WTC11 (cell line): ENCODE data around the gene NRN1L. TPM values are rescaled to one million over a fixed set of nuclear protein-coding genes. Genes with fewer than 3 reads are reported as not detected.

Experiments
- ATF1 ChIP-seq: sonication (generic); formaldehyde crosslinking; IDR thresholded peaks from 2 replicates; pipeline ENCODE4 v1.8.1; 2023; ENCODE audit warnings: mild to moderate bottlenecking, moderate library complexity, missing genetic modification reagents
- CBFB ChIP-seq: sonication (generic); formaldehyde crosslinking; IDR thresholded peaks from 2 replicates; pipeline ENCODE4 v1.8.1; 2022; ENCODE audit warnings: mild to moderate bottlenecking, low read depth, missing genetic modification reagents
- ELF4 ChIP-seq: sonication (generic); formaldehyde crosslinking; IDR thresholded peaks from 2 replicates; pipeline ENCODE4 v1.8.1; 2022; ENCODE audit warnings: low read depth, mild to moderate bottlenecking, moderate library complexity, missing genetic modification reagents
- ETV6 ChIP-seq: sonication (generic); formaldehyde crosslinking; IDR thresholded peaks from 2 replicates; pipeline ENCODE4 v1.8.1; 2022; ENCODE audit warnings: mild to moderate bottlenecking, missing genetic modification reagents
- FOXK1 ChIP-seq: sonication (generic); formaldehyde crosslinking; IDR thresholded peaks from 2 replicates; pipeline ENCODE4 v1.8.0; 2022; ENCODE audit warnings: mild to moderate bottlenecking, moderate library complexity, missing genetic modification reagents
- GRHL2 ChIP-seq: fragments of 250-450 bp; sonication (Bioruptor Pico); IDR thresholded peaks from 2 replicates; pipeline ENCODE4 v1.8.0; 2022; ENCODE audit warnings: mild to moderate bottlenecking, moderate library complexity; ENCODE audit not compliant: insufficient replicate concordance, severe bottlenecking
- GTF2I ChIP-seq: fragments of 250-450 bp; sonication (Bioruptor Pico); conservative IDR thresholded peaks from 2 replicates; pipeline ENCODE4 v1.4.0; 2021; ENCODE audit warnings: mild to moderate bottlenecking
- NFATC4 ChIP-seq: fragments of 250-450 bp; sonication (Bioruptor Pico); IDR thresholded peaks from 2 replicates; pipeline ENCODE4 v1.9.0; 2021; ENCODE audit warnings: mild to moderate bottlenecking
- NR1H2 ChIP-seq: sonication (generic); formaldehyde crosslinking; IDR thresholded peaks from 2 replicates; pipeline ENCODE4 v1.9.0; 2021; ENCODE audit warnings: mild to moderate bottlenecking, moderate library complexity, missing genetic modification reagents
- NR2C2 ChIP-seq: sonication (generic); formaldehyde crosslinking; IDR thresholded peaks from 2 replicates; pipeline ENCODE4 v1.8.0; 2022; ENCODE audit warnings: mild to moderate bottlenecking, missing genetic modification reagents
- PRRX2 ChIP-seq: fragments of 250-450 bp; sonication (Bioruptor Pico); IDR thresholded peaks from 2 replicates; pipeline ENCODE4 v1.8.0; 2021; ENCODE audit warnings: mild to moderate bottlenecking
- RELA ChIP-seq: sonication (generic); formaldehyde crosslinking; IDR thresholded peaks from 2 replicates; pipeline ENCODE4 v1.8.1; 2022; ENCODE audit warnings: missing genetic modification reagents, mild to moderate bottlenecking, borderline replicate concordance
- RORB ChIP-seq: fragments of 250-450 bp; sonication (Bioruptor Pico); IDR thresholded peaks from 2 replicates; pipeline ENCODE4 v1.9.0; 2021; ENCODE audit warnings: mild to moderate bottlenecking
- SMAD4 ChIP-seq: sonication (generic); formaldehyde crosslinking; IDR thresholded peaks from 2 replicates; pipeline ENCODE4 v1.8.0; 2022; ENCODE audit warnings: mild to moderate bottlenecking, missing genetic modification reagents
- SOX15 ChIP-seq: fragments of 250-450 bp; sonication (Bioruptor Pico); IDR thresholded peaks from 2 replicates; pipeline ENCODE4 v1.9.0; 2021; ENCODE audit warnings: mild to moderate bottlenecking
- TEAD4 ChIP-seq: sonication (generic); formaldehyde crosslinking; IDR thresholded peaks from 2 replicates; pipeline ENCODE4 v1.8.0; 2022; ENCODE audit warnings: mild to moderate bottlenecking, missing genetic modification reagents
- TP53 ChIP-seq: sonication (generic); formaldehyde crosslinking; IDR thresholded peaks from 2 replicates; pipeline ENCODE4 v1.8.1; 2023; ENCODE audit warnings: mild to moderate bottlenecking, missing genetic modification reagents
- ZNF396 ChIP-seq: fragments of 250-450 bp; sonication (Bioruptor Pico); IDR thresholded peaks from 2 replicates; pipeline ENCODE4 v1.8.0; 2021; ENCODE audit warnings: mild to moderate bottlenecking, moderate library complexity, borderline replicate concordance
- ZNF416 ChIP-seq: fragments of 250-450 bp; sonication (Bioruptor Pico); IDR thresholded peaks from 2 replicates; pipeline ENCODE4 v1.9.0; 2021; ENCODE audit warnings: mild to moderate bottlenecking, inconsistent platforms
- total RNA-seq: library from RNA; stranded (reverse); gene quantifications from 3 replicates; pipeline ENCODE4 v1.2.3, GENCODE V29; 2021
- TF ChIP-seq, protein P1 (sequence below): sonication (generic); formaldehyde crosslinking; conservative IDR thresholded peaks from 2 replicates; pipeline ENCODE4 v1.8.1; 2023; ENCODE audit warnings: mild to moderate bottlenecking, low read depth, missing genetic modification reagents, moderate library complexity
- TF ChIP-seq, protein P2 (sequence below): fragments of 250-450 bp; sonication (Bioruptor Pico); IDR thresholded peaks from 2 replicates; pipeline ENCODE4 v1.9.0; 2021; ENCODE audit warnings: mild to moderate bottlenecking, borderline replicate concordance
- TF ChIP-seq, protein P3 (sequence below): fragments of 250-450 bp; sonication (Bioruptor Pico); conservative IDR thresholded peaks from 2 replicates; pipeline ENCODE4 v1.9.0; 2021; ENCODE audit warnings: mild to moderate bottlenecking
- TF ChIP-seq, protein P4 (sequence below): sonication (generic); formaldehyde crosslinking; IDR thresholded peaks from 2 replicates; pipeline ENCODE4 v1.8.0; 2022; ENCODE audit warnings: mild to moderate bottlenecking, missing genetic modification reagents
- TF ChIP-seq, protein P5 (sequence below): sonication (generic); formaldehyde crosslinking; IDR thresholded peaks from 2 replicates; pipeline ENCODE4 v1.8.1; 2023; ENCODE audit warnings: mild to moderate bottlenecking, missing genetic modification reagents, moderate library complexity
- TF ChIP-seq, protein P6 (sequence below): sonication (generic); formaldehyde crosslinking; IDR thresholded peaks from 2 replicates; pipeline ENCODE4 v1.8.0; 2023; ENCODE audit warnings: missing genetic modification reagents
- TF ChIP-seq, protein P7 (sequence below): sonication (generic); formaldehyde crosslinking; IDR thresholded peaks from 2 replicates; pipeline ENCODE4 v1.8.0; 2022; ENCODE audit warnings: mild to moderate bottlenecking, missing genetic modification reagents

The NRN1L gene
- total RNA-seq, 1 experiment from 2014 or later: 12.4 TPM

DNA sequence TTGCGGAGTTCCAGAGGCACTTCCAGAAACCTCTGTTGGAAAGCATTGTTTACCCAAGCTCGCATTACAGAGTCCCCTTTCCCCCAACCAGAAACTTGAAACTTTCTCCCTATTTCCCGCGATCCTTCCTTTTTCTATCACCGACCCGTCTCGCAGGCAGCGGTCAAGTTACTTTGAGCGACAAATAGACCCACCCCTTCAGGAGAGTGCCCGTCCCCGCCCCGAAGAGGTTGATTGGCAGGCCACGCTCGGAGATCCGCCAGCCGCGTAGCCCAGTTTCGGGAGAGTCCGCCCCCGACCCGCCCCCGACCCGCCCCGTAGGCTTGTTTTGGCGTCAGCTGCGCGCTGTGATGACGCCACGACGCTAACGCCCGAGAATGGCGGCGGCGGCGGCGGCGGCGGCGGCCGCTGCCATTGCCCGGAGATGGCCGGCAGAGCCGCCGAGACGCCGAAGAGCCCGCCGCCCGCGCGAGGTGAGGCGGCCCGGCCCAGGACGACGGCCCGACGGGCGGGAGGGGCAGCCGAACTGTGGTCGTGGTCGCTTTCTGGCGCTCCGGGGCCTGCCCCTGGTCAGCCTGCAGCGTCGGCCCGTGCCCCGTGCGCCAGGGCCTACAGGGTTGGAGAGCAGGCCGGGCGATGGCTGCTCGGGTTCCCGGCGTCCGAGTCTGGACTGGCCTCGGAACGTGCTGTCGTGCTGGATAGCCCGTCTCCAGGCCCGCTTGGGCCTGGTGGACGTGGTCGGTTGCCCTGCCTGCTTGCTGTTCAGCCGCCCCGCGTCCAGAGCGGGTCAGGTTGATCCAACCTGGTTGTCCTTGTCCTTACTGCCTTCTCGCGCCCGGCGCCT lies 8.4 kb downstream of the NRN1L start, which contains the start of gene PSKH1 (continued):
- TF ChIP-seq, protein P1, sequence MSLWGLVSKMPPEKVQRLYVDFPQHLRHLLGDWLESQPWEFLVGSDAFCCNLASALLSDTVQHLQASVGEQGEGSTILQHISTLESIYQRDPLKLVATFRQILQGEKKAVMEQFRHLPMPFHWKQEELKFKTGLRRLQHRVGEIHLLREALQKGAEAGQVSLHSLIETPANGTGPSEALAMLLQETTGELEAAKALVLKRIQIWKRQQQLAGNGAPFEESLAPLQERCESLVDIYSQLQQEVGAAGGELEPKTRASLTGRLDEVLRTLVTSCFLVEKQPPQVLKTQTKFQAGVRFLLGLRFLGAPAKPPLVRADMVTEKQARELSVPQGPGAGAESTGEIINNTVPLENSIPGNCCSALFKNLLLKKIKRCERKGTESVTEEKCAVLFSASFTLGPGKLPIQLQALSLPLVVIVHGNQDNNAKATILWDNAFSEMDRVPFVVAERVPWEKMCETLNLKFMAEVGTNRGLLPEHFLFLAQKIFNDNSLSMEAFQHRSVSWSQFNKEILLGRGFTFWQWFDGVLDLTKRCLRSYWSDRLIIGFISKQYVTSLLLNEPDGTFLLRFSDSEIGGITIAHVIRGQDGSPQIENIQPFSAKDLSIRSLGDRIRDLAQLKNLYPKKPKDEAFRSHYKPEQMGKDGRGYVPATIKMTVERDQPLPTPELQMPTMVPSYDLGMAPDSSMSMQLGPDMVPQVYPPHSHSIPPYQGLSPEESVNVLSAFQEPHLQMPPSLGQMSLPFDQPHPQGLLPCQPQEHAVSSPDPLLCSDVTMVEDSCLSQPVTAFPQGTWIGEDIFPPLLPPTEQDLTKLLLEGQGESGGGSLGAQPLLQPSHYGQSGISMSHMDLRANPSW (CRISPR knock-in tag): no peak
- TF ChIP-seq TP53 (CRISPR knock-in tag) (no peak), PRRX2 (CRISPR knock-in tag) (no peak), ZNF416 (CRISPR knock-in tag) (peak; percentile 60; the same call in 1 of the 2 replicates), SMAD4 (no peak), NR1H2 (CRISPR knock-in tag) (no peak), RORB (CRISPR knock-in tag) (no peak), RELA (CRISPR knock-in tag) (no peak), TEAD4 (CRISPR knock-in tag) (no peak), SOX15 (no peak), GTF2I (CRISPR knock-in tag) (no peak), ELF4 (CRISPR knock-in tag) (no peak), ZNF396 (CRISPR knock-in tag) (no peak), CBFB (CRISPR knock-in tag) (no peak), ATF1 (CRISPR knock-in tag) (no peak), NFATC4 (no peak), GRHL2 (CRISPR knock-in tag) (no peak), NR2C2 (CRISPR knock-in tag) (no peak), FOXK1 (CRISPR knock-in tag) (peak; percentile 51), ETV6 (peak; percentile 70; the same call in 1 of the 2 replicates)
- TF ChIP-seq, protein P2, sequence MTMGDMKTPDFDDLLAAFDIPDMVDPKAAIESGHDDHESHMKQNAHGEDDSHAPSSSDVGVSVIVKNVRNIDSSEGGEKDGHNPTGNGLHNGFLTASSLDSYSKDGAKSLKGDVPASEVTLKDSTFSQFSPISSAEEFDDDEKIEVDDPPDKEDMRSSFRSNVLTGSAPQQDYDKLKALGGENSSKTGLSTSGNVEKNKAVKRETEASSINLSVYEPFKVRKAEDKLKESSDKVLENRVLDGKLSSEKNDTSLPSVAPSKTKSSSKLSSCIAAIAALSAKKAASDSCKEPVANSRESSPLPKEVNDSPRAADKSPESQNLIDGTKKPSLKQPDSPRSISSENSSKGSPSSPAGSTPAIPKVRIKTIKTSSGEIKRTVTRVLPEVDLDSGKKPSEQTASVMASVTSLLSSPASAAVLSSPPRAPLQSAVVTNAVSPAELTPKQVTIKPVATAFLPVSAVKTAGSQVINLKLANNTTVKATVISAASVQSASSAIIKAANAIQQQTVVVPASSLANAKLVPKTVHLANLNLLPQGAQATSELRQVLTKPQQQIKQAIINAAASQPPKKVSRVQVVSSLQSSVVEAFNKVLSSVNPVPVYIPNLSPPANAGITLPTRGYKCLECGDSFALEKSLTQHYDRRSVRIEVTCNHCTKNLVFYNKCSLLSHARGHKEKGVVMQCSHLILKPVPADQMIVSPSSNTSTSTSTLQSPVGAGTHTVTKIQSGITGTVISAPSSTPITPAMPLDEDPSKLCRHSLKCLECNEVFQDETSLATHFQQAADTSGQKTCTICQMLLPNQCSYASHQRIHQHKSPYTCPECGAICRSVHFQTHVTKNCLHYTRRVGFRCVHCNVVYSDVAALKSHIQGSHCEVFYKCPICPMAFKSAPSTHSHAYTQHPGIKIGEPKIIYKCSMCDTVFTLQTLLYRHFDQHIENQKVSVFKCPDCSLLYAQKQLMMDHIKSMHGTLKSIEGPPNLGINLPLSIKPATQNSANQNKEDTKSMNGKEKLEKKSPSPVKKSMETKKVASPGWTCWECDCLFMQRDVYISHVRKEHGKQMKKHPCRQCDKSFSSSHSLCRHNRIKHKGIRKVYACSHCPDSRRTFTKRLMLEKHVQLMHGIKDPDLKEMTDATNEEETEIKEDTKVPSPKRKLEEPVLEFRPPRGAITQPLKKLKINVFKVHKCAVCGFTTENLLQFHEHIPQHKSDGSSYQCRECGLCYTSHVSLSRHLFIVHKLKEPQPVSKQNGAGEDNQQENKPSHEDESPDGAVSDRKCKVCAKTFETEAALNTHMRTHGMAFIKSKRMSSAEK: no peak
- TF ChIP-seq, protein P3, sequence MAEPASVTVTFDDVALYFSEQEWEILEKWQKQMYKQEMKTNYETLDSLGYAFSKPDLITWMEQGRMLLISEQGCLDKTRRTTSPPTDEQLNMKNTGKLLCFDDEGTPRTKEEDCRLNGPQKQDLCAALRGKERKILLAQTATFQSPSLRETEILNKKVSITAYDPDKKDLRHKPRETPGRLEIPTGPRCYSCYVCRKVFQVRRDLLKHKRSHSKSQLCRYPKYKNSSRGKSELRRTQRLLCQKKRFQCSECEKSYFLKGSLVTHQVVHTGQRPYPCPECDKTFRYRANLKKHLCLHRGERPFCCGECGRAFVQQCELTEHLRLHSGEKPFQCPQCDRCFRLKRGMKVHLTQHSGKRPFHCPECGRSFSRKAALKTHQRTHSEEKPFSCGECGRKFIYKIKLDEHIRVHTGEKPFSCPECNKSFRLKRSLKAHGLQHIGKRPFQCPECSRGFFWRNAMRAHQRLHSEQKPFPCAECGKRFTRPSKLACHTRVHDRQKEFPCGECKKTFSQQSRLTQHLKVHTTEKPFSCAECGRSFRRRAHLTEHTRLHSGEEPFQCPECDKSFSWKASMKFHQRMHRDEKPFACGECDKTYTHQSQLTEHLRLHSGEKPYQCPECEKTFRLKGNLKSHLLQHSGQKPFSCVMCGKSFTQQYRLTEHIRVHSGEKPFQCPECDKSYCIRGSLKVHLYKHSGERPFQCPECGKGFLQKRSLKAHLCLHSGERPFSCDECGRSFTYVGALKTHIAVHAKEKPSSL (CRISPR knock-in tag): no peak
- TF ChIP-seq, protein P4, sequence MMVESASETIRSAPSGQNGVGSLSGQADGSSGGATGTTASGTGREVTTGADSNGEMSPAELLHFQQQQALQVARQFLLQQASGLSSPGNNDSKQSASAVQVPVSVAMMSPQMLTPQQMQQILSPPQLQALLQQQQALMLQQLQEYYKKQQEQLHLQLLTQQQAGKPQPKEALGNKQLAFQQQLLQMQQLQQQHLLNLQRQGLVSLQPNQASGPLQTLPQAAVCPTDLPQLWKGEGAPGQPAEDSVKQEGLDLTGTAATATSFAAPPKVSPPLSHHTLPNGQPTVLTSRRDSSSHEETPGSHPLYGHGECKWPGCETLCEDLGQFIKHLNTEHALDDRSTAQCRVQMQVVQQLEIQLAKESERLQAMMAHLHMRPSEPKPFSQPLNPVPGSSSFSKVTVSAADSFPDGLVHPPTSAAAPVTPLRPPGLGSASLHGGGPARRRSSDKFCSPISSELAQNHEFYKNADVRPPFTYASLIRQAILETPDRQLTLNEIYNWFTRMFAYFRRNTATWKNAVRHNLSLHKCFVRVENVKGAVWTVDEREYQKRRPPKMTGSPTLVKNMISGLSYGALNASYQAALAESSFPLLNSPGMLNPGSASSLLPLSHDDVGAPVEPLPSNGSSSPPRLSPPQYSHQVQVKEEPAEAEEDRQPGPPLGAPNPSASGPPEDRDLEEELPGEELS: peak; percentile 77
- TF ChIP-seq, protein P5, sequence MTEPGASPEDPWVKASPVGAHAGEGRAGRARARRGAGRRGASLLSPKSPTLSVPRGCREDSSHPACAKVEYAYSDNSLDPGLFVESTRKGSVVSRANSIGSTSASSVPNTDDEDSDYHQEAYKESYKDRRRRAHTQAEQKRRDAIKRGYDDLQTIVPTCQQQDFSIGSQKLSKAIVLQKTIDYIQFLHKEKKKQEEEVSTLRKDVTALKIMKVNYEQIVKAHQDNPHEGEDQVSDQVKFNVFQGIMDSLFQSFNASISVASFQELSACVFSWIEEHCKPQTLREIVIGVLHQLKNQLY (CRISPR knock-in tag): 0 out of 2 replicates have a peak, but pooled peaks have one; percentile 58
- TF ChIP-seq, protein P6, sequence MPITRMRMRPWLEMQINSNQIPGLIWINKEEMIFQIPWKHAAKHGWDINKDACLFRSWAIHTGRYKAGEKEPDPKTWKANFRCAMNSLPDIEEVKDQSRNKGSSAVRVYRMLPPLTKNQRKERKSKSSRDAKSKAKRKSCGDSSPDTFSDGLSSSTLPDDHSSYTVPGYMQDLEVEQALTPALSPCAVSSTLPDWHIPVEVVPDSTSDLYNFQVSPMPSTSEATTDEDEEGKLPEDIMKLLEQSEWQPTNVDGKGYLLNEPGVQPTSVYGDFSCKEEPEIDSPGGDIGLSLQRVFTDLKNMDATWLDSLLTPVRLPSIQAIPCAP (CRISPR knock-in tag): no peak
- TF ChIP-seq, protein P7, sequence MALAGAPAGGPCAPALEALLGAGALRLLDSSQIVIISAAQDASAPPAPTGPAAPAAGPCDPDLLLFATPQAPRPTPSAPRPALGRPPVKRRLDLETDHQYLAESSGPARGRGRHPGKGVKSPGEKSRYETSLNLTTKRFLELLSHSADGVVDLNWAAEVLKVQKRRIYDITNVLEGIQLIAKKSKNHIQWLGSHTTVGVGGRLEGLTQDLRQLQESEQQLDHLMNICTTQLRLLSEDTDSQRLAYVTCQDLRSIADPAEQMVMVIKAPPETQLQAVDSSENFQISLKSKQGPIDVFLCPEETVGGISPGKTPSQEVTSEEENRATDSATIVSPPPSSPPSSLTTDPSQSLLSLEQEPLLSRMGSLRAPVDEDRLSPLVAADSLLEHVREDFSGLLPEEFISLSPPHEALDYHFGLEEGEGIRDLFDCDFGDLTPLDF: no peak
